HepG2 (cell line): Measurements from ENCODE around the gene SSNA1.

ENCODE experiments used
- CREB1 ChIP-seq, 2 experiments: fragments of 450-650 bp in 1 of 2; IDR thresholded peaks; 2 replicates each; pipeline ENCODE4 v1.6.1; 2016 to 2017; ENCODE audit warnings: control low read depth in 1 of 2, mild to moderate bottlenecking in 1 of 2, missing compliant biosample characterization in 1 of 2, missing genetic modification characterization in 1 of 2
- DR1 ChIP-seq: sonication (generic); formaldehyde crosslinking; IDR thresholded peaks from 2 replicates; pipeline ENCODE4 v1.8.0; 2021; ENCODE audit warnings: mild to moderate bottlenecking, missing genetic modification reagents, inconsistent platforms
- FOSL2 ChIP-seq: sonication (generic); formaldehyde crosslinking; IDR thresholded peaks from 2 replicates; pipeline ENCODE4 v1.4.0; 2020; ENCODE audit warnings: missing genetic modification reagents
- NFATC3 ChIP-seq: sonication (generic); formaldehyde crosslinking; IDR thresholded peaks from 2 replicates; pipeline ENCODE4 v1.5.1; 2020; ENCODE audit warnings: mild to moderate bottlenecking, missing genetic modification reagents
- PAXIP1 ChIP-seq: sonication (generic); formaldehyde crosslinking; conservative IDR thresholded peaks from 2 replicates; pipeline ENCODE4 v1.4.0; 2020; ENCODE audit warnings: mild to moderate bottlenecking, missing genetic modification reagents, moderate library complexity
- STAT6 ChIP-seq: sonication (generic); formaldehyde crosslinking; IDR thresholded peaks from 2 replicates; pipeline ENCODE4 v1.4.0; 2020; ENCODE audit warnings: missing genetic modification reagents, mild to moderate bottlenecking, borderline replicate concordance
- TCF12 ChIP-seq, 2 experiments: fragments of 450-650 bp in 1 of 2; sonication (generic) in 1 of 2; formaldehyde crosslinking in 1 of 2; IDR thresholded peaks; 2 replicates each; pipeline versions ENCODE4 v1.6.1 to v1.8.0; 2017 to 2022; ENCODE audit warnings: antibody characterized with exemption in 1 of 2, mild to moderate bottlenecking in 1 of 2, missing genetic modification reagents in 1 of 2, moderate library complexity in 1 of 2

GRCh38 chr9:137152844-137153405 lies 35.6 kb upstream of the SSNA1 start:
- no peak for TF ChIP-seq PAXIP1 (CRISPR knock-in tag)
- TF ChIP-seq TCF12 (IDR thresholded peaks at IDR 0.05): no peak
- no peak for TF ChIP-seq TCF12 (CRISPR knock-in tag; IDR thresholded peaks at IDR 0.05)
- no peak for TF ChIP-seq FOSL2 (CRISPR knock-in tag)
- TF ChIP-seq CREB1 (IDR thresholded peaks at IDR 0.05): no peak; the same call in 1 of the 2 replicates
- no peak for TF ChIP-seq CREB1 (CRISPR knock-in tag; IDR thresholded peaks at IDR 0.05)
- TF ChIP-seq DR1 (CRISPR knock-in tag): no peak
- no peak for TF ChIP-seq STAT6 (CRISPR knock-in tag)
- TF ChIP-seq NFATC3: no peak
